GM23338 (cell line): ENCODE results near the gene THSD1. TPM values are rescaled to one million over a fixed set of nuclear protein-coding genes. Genes with fewer than 3 reads are reported as not detected.

Experiments
- ATAC-seq: fragments of 200-7000 bp; cut with Tn5 transposase; 3 replicates; pipeline ENCODE4 v1.9.1; 2020
- DNase-seq: peaks from one replicate; pipeline ENCODE4 v3.0.0-alpha.2; 2015; ENCODE audit warnings: low spot score
- H2AFZ ChIP-seq: fragments of 200-600 bp; sonication (generic); 2 replicates; pipeline ENCODE4 v1.8.0; 2016; ENCODE audit warnings: antibody characterized with exemption, mild to moderate bottlenecking, moderate library complexity
- H3F3A ChIP-seq: fragments of 200-600 bp; sonication (generic); replicated peaks from 2 replicates; pipeline ENCODE4 v1.8.0; 2017; ENCODE audit warnings: antibody characterized with exemption, mixed run types, low read depth
- H3K27ac ChIP-seq: fragments of 200-600 bp; sonication (generic); 2 replicates; pipeline ENCODE4 v1.6.1; 2016; ENCODE audit warnings: low read depth
- H3K27me3 ChIP-seq: fragments of 200-600 bp; sonication (generic); 2 replicates; pipeline ENCODE4 v1.8.0; 2016; ENCODE audit warnings: mild to moderate bottlenecking, mixed run types, moderate library complexity; ENCODE audit not compliant: insufficient read depth
- H3K36me3 ChIP-seq: fragments of 200-600 bp; sonication (generic); 2 replicates; pipeline ENCODE4 v1.8.0; 2016; ENCODE audit warnings: mild to moderate bottlenecking; ENCODE audit not compliant: insufficient read depth
- H3K4me1 ChIP-seq: fragments of 200-600 bp; sonication (generic); 2 replicates; pipeline ENCODE4 v1.8.0; 2016; ENCODE audit warnings: mild to moderate bottlenecking, moderate library complexity; ENCODE audit not compliant: insufficient read depth
- H3K4me2 ChIP-seq: fragments of 200-600 bp; sonication (generic); 2 replicates; pipeline ENCODE4 v1.7.1; 2017; ENCODE audit warnings: mixed run types
- H3K4me3 ChIP-seq: fragments of 200-600 bp; sonication (generic); 2 replicates; pipeline ENCODE4 v1.6.1; 2016; ENCODE audit warnings: mixed run types
- H3K79me2 ChIP-seq: fragments of 200-600 bp; sonication (generic); replicated peaks from 2 replicates; pipeline ENCODE4 v1.8.0; 2017; ENCODE audit warnings: mild to moderate bottlenecking; ENCODE audit not compliant: insufficient read depth
- H3K9me2 ChIP-seq: fragments of 200-600 bp; sonication (generic); 2 replicates; pipeline ENCODE4 v1.8.0; 2017; ENCODE audit not compliant: insufficient read depth
- H4K20me1 ChIP-seq: fragments of 200-600 bp; sonication (generic); replicated peaks from 2 replicates; pipeline ENCODE4 v1.8.0; 2017; ENCODE audit warnings: mild to moderate bottlenecking; ENCODE audit not compliant: insufficient read depth
- H3K27ac Mint-ChIP-seq: 2 replicates; pipeline ENCODE4 v1.8.0; 2020; ENCODE audit warnings: inconsistent platforms, mild to moderate bottlenecking, moderate library complexity, mixed read lengths
- H3K27me3 Mint-ChIP-seq: 3 replicates; pipeline ENCODE4 v1.8.0; 2022; ENCODE audit warnings: low read depth, mild to moderate bottlenecking, moderate library complexity, mixed read lengths, inconsistent platforms; ENCODE audit not compliant: insufficient read depth, poor library complexity
- H3K36me3 Mint-ChIP-seq: 3 replicates; pipeline ENCODE4 v1.8.0; 2021; ENCODE audit warnings: low read depth, mild to moderate bottlenecking, inconsistent platforms, moderate library complexity, mixed read lengths
- H3K4me1 Mint-ChIP-seq: 3 replicates; pipeline ENCODE4 v1.8.0; 2020; ENCODE audit warnings: mild to moderate bottlenecking, inconsistent platforms, mixed read lengths
- H3K4me3 Mint-ChIP-seq: 3 replicates; pipeline ENCODE4 v1.8.0; 2021; ENCODE audit warnings: moderate library complexity, mild to moderate bottlenecking, inconsistent platforms, mixed read lengths
- H3K9me3 Mint-ChIP-seq: 3 replicates; pipeline ENCODE4 v1.8.0; 2020; ENCODE audit warnings: moderate library complexity, mild to moderate bottlenecking, inconsistent platforms, mixed read lengths
- CREB1 ChIP-seq: fragments of 250-450 bp; sonication (Bioruptor Pico); IDR thresholded peaks from 2 replicates; pipeline ENCODE4 v1.5.0; 2020; ENCODE audit warnings: low read depth, mild to moderate bottlenecking, moderate library complexity
- EZH2 ChIP-seq: fragments of 200-600 bp; sonication (generic); IDR thresholded peaks from one replicate; pipeline ENCODE4 v1.8.0; 2017; ENCODE audit warnings: antibody characterized with exemption, mild to moderate bottlenecking, low read depth; ENCODE audit not compliant: unreplicated experiment
- EZH2phosphoT487 ChIP-seq: fragments of 200-600 bp; sonication (generic); IDR thresholded peaks from one replicate; pipeline ENCODE4 v1.8.1; 2018; ENCODE audit warnings: antibody characterized with exemption; ENCODE audit not compliant: unreplicated experiment
- JUNB ChIP-seq: IDR thresholded peaks from one replicate; pipeline ENCODE4 v1.6.1; 2016; ENCODE audit warnings: antibody characterized with exemption; ENCODE audit not compliant: unreplicated experiment
- NANOG ChIP-seq: IDR thresholded peaks from 2 replicates; pipeline ENCODE4 v1.6.1; 2016; ENCODE audit warnings: antibody characterized with exemption, borderline replicate concordance
- POLR2AphosphoS5 ChIP-seq: IDR thresholded peaks from 2 replicates; pipeline ENCODE4 v1.6.1; 2016; ENCODE audit warnings: antibody characterized with exemption, low read depth
- REST ChIP-seq: IDR thresholded peaks from one replicate; pipeline ENCODE4 v1.6.1; 2018; ENCODE audit warnings: antibody characterized with exemption; ENCODE audit not compliant: unreplicated experiment
- STAT1 ChIP-seq: IDR thresholded peaks from one replicate; pipeline ENCODE4 v1.6.1; 2016; ENCODE audit warnings: antibody characterized with exemption; ENCODE audit not compliant: unreplicated experiment
- ZNF114 ChIP-seq: fragments of 250-450 bp; sonication (Bioruptor Pico); IDR thresholded peaks from 2 replicates; pipeline ENCODE4 v1.5.0; 2020; ENCODE audit warnings: mild to moderate bottlenecking, moderate library complexity
- ZNF331 ChIP-seq: fragments of 250-450 bp; sonication (Bioruptor Pico); IDR thresholded peaks from 2 replicates; pipeline ENCODE4 v1.5.0; 2020; ENCODE audit warnings: low read depth, mild to moderate bottlenecking, moderate library complexity
- ZNF462 ChIP-seq: fragments of 250-450 bp; sonication (Bioruptor Pico); IDR thresholded peaks from 2 replicates; pipeline ENCODE4 v1.5.0; 2020; ENCODE audit warnings: mild to moderate bottlenecking, moderate library complexity
- polyA plus RNA-seq: library from polyadenylated mRNA; unstranded; fragments of >200 nt; fragmentation: Nextera tagmentation; extraction: Ambion mirVana; gene quantifications from 2 replicates; pipeline ENCODE4 v1.2.1, GENCODE V29; 2016
- total RNA-seq: library from RNA; depleted of rRNA; stranded (reverse); fragments of >200 nt; shearing (Covaris generic); gene quantifications from 2 replicates; pipeline ENCODE4 v1.2.3, GENCODE V29; 2014
- TF ChIP-seq, protein P1 (sequence below): IDR thresholded peaks from 2 replicates; pipeline ENCODE4 v1.6.1; 2016; ENCODE audit warnings: antibody characterized with exemption
- TF ChIP-seq, protein P2 (sequence below), 2 experiments: fragments of 200-600 bp in 1 of 2; sonication (generic) in 1 of 2; conservative IDR thresholded peaks; 2 replicates each; pipeline versions ENCODE4 v1.5.1 to v1.6.1; 2016 to 2017; ENCODE audit warnings: antibody characterized with exemption in 2 of 2, low read depth in 2 of 2, mild to moderate bottlenecking in 2 of 2, moderate library complexity in 1 of 2

THSD1 gene
- total and polyA plus RNA-seq, 2 experiments from 2014 or later: 0.69 TPM; not detected in 1

DNA sequence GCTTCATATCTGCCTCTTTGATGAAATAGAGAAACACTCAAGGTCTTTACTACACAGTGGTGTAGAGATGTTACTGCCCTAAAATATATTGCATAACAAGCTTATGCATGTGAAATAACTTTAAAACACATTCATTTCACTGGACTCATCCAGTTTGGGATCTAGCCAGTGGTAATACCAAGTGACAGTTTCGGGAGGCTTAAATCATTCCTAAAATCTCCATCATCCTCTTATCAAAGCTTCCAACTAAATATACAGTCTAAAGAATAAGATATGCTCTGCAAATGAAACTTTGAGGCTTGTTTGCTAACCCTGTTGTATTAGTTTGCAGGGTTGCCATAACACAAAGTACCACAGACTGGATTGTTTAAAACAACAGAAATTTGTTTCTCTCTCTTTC, 52.8 kb downstream of the THSD1 start:
- H3K9me3 Mint-ChIP-seq: no peaks in the 10 kb centered on the region
- H3K4me3 Mint-ChIP-seq: no peak overlapping the region
- Histone ChIP-seq H3K79me2 (no peaks in the 10 kb centered on the region), H3K36me3 (no peaks in the 10 kb centered on the region), H3K9me2 (peaks cover 3% of the 10 kb centered on the region; the same call in 1 of the 2 replicates), H3K4me1 (no peaks in the 10 kb centered on the region), H3K27me3 (no peaks in the 10 kb centered on the region), H2AFZ (no peak overlapping the region), H4K20me1 (no peaks in the 10 kb centered on the region), H3K4me2 (no peak overlapping the region), H3K4me3 (no peak overlapping the region), H3F3A (no peaks in the 10 kb centered on the region), H3K27ac (no peak overlapping the region)
- ATAC-seq: no peak
- TF ChIP-seq, protein P1, sequence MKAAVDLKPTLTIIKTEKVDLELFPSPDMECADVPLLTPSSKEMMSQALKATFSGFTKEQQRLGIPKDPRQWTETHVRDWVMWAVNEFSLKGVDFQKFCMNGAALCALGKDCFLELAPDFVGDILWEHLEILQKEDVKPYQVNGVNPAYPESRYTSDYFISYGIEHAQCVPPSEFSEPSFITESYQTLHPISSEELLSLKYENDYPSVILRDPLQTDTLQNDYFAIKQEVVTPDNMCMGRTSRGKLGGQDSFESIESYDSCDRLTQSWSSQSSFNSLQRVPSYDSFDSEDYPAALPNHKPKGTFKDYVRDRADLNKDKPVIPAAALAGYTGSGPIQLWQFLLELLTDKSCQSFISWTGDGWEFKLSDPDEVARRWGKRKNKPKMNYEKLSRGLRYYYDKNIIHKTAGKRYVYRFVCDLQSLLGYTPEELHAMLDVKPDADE: no peak
- no peak for TF ChIP-seq POLR2AphosphoS5
- no peak for TF ChIP-seq STAT1
- no peak for TF ChIP-seq ZNF114 (CRISPR knock-in tag)
- no peak for TF ChIP-seq REST
- TF ChIP-seq JUNB: no peak
- TF ChIP-seq ZNF331 (CRISPR knock-in tag): no peak
- TF ChIP-seq ZNF462 (CRISPR knock-in tag): no peak
- TF ChIP-seq EZH2phosphoT487: no peak
- no peak for TF ChIP-seq NANOG
- TF ChIP-seq CREB1 (CRISPR knock-in tag): no peak
- no peak for TF ChIP-seq EZH2
- TF ChIP-seq, protein P2, sequence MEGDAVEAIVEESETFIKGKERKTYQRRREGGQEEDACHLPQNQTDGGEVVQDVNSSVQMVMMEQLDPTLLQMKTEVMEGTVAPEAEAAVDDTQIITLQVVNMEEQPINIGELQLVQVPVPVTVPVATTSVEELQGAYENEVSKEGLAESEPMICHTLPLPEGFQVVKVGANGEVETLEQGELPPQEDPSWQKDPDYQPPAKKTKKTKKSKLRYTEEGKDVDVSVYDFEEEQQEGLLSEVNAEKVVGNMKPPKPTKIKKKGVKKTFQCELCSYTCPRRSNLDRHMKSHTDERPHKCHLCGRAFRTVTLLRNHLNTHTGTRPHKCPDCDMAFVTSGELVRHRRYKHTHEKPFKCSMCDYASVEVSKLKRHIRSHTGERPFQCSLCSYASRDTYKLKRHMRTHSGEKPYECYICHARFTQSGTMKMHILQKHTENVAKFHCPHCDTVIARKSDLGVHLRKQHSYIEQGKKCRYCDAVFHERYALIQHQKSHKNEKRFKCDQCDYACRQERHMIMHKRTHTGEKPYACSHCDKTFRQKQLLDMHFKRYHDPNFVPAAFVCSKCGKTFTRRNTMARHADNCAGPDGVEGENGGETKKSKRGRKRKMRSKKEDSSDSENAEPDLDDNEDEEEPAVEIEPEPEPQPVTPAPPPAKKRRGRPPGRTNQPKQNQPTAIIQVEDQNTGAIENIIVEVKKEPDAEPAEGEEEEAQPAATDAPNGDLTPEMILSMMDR (conservative IDR thresholded peaks at IDR 0.05; ENCODE audit: low read depth in 2 of 2): no peak
- no peak for DNase-seq
- H3K4me1 Mint-ChIP-seq: no peaks in the 10 kb centered on the region
- H3K36me3 Mint-ChIP-seq: no peaks in the 10 kb centered on the region
- H3K27me3 Mint-ChIP-seq: peaks cover 8% of the 10 kb centered on the region
- no peak overlapping the region for H3K27ac Mint-ChIP-seq
